NCI-H187 treated with DMSO at 0.1 percent for 48 hours (cell line): ENCODE data around the gene CXCL11.
"Not testable (repeated sequence)": the region's sequence is repeated elsewhere in the genome, so short reads cannot be mapped to it uniquely, and the experiment has no call there.

Experiments
- DNase-seq: peaks from one replicate; lab custom pipeline; 2025; lab: John Stamatoyannopoulos, UW

CXCL11 gene

DNA sequence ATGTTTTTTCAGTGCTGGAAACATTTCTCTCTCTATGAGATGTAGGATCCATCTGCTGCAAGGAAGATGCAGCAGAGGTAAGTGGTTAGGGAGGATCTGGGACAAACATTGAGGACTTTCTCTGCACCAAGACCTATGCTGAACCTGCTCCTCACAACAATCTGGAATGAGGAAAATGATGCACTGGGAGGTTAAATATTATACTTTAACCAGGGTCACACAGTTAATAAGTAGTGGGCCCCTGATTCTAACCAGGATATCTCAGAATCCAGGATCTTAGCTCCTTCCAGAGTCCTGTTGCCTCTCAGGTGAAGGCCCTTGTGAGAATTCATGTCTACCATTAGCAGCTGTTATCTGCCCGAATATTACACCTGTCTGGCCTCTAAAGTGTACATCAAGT is 35.6 kb downstream of the CXCL11 start:
- DNase-seq: no peak

DNA sequence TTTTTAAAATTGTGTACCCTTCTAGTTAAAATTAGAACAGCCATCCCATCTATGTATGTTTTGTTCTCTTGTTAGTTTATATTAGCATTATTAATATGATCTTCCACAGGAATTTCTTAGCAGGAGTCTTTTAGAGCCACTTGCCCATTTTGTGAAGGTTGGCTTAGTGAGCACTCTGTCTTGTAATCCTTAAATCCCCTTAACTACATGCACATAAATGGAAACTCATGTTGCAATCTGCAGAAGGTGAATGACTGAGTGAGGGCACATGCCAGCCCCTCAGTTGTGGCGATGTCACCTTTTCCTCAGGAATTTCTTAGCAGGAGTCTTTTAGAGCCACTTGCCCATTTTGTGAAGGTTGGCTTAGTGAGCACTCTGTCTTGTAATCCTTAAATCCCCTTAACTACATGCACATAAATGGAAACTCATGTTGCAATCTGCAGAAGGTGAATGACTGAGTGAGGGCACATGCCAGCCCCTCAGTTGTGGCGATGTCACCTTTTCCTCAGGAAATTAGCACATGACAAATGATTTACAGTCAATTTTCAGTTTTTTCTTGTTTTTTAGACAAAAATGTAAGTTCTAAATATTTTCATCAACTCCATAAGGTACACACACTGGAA is 37.2 kb downstream of the CXCL11 start:
- DNase-seq: not testable (repeated sequence)

DNA sequence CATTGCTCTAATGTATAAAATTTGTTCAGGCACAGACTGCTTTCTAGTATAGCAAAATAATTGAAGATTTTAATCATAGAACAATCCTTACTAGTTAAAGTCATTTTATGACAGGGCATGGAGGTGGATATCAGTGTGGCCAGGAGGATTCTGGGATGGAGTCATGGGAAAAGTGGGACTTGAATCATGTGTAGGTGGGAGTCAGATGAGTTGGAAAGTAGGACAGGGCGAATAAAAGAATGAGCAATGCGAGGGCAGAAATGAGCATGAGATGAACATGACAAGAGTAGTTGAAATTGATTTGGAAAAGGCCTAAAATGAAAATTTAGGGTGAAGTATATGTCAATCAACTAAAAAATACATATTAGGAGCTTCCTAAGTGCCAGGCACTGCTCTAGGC is 37.9 kb downstream of the CXCL11 start:
- DNase-seq: no peak

DNA sequence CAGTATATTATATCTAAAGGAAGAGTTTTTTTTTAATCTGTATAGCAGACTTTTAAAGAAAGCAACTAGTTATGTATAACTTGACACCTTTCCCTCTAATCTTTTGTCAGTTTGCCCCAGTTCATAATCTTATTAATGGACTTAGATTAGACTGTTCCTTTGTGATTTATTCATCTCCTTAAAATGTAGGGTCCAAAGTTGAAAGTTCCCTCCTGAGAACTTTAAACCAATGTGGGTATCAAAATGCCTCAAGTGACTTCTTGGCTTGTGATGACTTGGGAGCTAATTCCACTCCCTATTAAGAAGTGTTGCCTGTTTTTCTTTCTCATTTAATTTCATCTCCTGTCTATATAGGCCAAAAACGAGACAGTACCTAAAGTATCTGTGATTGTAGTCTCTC is 38.8 kb downstream of the CXCL11 start:
- DNase-seq: no peak

DNA sequence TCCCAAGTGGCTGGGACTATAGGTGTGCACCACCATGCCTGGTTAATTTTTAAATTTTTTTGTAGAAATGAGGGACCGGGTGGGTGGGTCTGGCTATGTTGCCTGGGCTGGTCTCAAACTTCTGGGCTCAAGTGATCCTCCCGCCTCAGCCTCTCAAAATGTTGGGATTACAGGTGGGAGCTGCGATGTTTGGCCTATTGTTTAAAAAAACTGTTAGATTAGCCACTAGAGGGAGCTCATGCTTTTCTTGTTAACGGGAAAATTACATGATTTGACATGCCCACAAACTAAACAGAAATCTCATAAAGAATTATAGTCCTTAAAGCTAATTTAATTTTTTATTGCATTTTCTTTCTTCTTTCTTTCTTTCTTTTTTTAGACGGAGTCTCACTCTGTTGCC is 40.1 kb downstream of the CXCL11 start:
- DNase-seq: peak; percentile 12

DNA sequence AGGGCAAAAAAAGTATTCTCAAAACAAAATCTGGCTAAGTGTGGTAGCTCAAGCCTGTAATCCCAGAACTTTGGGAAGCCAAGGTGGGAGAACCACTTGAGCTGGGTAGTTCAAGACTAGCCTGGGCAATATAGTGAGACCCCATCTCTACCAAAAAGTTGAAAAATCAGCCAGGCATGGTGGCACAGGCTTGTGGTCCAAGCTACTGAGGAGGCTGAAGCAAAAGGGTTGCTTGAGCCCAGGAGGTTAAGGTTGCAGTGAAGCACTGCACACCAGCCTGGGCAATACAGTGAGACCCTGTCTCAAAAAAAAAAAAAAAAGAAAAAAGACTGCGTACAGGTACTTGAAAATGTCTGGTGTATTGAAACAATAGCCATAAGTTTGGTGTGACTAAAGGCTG is 43.4 kb downstream of the CXCL11 start:
- no peak for DNase-seq

DNA sequence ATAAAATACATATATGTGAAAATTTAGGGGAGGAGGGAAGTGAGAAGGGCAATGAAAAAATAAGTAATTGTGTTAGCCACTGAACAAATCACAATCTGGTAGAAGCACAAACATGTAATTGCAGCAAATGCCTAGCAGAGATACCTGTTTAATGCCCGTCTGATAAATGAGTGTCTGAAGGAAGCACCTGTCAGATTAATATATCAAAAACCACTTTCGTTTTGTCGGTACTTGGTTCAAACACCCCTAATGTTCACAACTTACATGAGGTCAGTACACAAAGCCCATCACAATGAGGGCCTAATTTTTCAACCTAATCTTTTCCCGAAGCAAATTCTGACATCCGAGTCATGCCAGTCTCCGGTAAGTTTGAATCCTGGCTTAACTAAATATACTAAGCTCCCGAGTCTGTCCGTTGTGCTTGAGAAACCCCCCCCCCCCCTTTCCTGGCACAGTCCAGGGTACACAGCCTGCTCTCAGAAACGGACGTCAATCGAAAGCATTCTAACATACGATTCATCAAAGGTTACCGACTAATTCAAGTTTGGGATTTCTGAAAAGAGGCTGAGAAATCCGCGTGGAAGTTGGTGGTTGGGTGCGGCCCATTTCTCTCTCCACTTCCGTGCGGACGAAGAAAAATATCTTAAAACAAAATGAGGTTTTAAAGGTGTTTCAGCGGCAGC is 45.9 kb downstream of the CXCL11 start:
- no peak for DNase-seq

GRCh38 chr4:75985116-75985515 is 50.8 kb downstream of the CXCL11 start:
- no peak for DNase-seq
